ENCODE results near the gene PTPRD. TPM values are rescaled to one million over a fixed set of nuclear protein-coding genes. Genes with fewer than 3 reads are reported as not detected.
A peak's percentile ranks its signal among the peaks of the same experiment; 100 is the strongest.
"Not testable (repeated sequence)": the region's sequence is repeated elsewhere in the genome, so short reads cannot be mapped to it uniquely, and the experiment has no call there.

Gene PTPRD
- total RNA-seq, 1 donor from 2014 or later = 6.1 TPM

DNA sequence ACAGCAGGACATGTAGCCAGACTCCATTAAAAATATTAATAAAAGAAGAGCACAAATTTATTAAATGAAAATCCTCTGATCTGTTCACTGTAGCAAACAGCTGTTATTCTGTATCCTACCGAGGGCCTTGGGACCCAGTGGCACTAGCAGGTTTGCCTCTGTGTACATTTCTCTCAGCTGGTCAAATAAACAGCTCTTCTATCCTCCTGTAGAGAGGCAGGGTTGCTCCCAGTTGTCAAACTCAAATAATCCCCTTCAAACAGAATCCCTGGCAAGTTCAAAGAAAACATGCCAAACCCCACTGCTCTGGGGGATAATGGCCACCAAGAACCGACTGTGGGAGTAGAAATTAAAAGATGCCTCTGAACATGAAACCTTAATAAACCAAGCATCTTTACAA lies 1551.2 kb downstream of the PTPRD start:
- DNase-seq (no peak), ATAC-seq (no peak)
- intact Hi-C loops (cut with micrococcal nuclease) = no loop called here

DNA sequence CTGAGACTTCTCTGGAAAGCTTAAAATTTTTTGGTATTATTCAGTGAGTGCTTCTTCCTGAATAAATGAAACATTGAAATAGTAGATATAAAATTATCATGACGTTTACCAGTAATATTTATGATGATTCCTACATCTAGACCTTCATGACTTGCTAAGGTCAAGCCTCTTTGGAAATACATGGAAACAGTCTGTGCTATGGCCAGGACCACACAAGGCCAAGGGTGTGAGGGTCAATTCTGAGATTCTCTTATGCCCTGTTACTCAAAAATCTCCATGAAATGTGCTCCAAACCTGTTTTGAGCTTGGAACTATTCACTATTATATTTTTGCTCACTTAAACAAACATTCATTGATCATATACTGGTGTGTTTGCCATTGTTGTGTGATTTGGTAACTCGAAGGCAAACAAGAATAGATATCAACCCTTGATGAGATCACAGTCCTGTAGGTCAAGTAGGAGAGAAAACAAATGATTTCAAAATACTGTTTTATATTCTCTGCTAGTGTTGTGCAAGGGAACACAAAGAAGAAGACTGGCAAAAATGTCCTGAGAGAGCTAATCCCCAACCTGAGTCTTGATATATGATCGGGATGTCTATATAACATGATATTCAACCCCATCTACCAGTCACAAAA lies 1558.3 kb downstream of the PTPRD start:
- no peak for ATAC-seq
- DNase-seq = no peak
- intact Hi-C loops (cut with micrococcal nuclease) = no loop called here

DNA sequence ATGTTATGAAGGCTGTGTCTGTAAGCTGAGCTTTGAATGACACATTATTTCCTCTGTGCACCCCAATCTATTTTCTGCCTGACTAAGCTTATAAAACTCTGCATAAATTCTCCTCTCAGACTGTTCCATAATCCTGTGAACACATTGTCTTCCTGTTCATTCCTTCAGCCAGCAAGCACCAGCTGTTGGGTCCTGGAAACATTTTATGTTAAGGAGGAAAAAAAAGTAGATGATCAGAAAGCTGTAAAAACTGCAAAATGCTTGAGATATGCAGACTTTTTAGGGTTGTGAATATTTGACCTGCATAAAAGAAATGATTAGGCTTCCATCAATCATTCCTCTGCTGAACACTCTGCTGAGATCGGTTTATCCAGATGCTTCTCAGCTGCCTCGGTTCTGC lies 1567.2 kb downstream of the PTPRD start:
- no peak for DNase-seq
- ATAC-seq = no peak
- intact Hi-C loops (cut with micrococcal nuclease) = no loop called here

DNA sequence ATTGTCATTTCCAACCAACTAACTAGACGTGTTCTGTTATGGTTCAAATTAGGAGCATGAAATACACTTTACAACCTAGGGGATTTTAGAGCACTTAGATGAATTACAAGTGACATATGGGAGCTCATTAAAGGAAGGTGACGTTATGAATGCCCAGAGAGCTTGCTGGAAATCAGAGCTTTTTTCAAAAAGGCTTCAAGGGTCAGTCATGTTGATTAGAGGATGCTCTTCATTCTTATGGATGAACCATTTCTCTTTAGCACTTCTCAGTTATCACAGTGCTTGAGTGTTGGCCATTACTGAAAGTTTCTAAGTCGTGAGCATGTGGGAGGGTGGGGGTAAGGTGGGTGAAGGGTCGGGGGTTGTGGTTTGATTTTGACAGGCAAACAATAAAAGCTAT lies 1567.7 kb downstream of the PTPRD start:
- ATAC-seq (no peak), DNase-seq (no peak)
- intact Hi-C loops (cut with micrococcal nuclease) = no loop called here

DNA sequence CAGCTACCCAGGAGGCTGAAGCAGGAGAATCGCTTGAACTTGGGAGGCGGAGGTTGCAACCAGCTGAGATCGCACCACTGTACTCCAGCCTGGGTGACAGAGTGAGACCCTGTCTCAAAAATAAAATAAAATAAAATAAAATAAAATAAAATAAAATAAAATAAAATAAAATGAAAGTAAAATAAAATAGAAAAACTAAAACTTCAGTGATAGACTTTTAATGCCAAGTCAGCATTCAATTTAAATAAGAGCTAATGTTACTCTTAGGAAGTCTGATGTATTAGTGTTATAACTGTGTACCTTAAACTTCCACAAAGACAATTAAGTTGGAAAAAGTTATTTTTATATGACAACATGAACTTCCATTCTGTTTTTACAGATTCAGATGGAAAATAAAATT lies 1569.0 kb downstream of the PTPRD start:
- DNase-seq; intact Hi-C loops (cut with micrococcal nuclease); ATAC-seq: not testable (repeated sequence)

DNA sequence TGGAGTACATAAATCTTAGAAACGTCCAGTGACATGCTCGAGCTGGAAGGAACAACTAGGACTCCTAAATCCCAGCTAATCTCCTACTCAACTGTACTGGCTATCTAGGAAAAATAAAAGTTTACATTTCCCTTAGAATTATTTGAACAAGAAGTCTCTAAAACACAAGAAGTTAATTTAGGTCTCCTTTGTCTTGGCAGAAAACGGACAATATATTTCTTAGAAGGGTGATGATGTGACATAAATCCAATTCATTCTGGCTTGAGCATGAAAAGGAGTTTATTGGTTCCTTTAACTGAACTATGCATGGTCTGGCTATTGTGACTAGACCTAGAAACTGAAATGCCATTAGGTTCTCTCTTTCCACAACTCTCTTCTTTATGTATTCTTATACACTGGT lies 1571.0 kb downstream of the PTPRD start:
- ATAC-seq = no peak
- intact Hi-C loops (cut with micrococcal nuclease) = no loop called here
- no peak for DNase-seq

DNA sequence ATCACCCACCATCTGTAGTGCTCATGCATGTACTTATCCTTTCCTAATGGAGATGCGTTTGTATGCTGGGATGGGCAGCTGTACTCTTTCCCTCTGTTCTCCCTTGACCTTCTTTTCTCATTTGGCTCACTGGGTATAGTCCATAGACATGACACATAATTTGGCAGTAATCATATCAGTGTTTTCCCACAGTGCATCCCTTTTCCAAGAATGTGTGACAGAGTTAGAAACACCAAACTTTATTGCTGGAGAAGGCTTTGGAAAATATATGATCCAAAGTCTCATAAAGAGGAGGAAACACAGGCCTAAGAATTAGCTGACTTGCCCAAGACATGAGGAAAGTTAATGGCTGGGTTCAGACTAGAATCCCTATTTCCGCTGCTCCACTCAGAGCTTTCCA lies 1579.8 kb downstream of the PTPRD start:
- ATAC-seq (peak; percentile 71), DNase-seq (no peak)
- intact Hi-C loops (cut with micrococcal nuclease) = no loop called here

DNA sequence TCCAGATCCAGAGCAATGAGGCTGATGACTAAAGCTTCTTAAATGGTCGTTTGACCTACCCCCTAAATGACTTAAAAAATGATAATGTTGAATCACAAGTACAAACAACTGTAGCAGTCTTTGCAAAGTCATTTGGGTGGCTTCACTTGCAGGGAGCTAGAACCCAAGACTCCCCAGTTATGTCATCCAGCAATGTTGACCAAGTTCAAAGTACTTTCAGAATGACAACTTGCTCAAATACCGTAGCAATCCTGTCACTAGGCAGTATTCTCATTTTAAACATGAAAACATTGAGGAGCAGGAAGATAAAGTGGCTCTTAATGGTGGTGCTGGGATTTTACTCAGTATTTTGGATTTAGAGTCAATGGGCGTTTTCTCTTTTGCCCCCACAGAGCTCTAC lies 1596.2 kb downstream of the PTPRD start:
- intact Hi-C loops (cut with micrococcal nuclease) = no loop called here
- no peak for ATAC-seq
- no peak for DNase-seq

DNA sequence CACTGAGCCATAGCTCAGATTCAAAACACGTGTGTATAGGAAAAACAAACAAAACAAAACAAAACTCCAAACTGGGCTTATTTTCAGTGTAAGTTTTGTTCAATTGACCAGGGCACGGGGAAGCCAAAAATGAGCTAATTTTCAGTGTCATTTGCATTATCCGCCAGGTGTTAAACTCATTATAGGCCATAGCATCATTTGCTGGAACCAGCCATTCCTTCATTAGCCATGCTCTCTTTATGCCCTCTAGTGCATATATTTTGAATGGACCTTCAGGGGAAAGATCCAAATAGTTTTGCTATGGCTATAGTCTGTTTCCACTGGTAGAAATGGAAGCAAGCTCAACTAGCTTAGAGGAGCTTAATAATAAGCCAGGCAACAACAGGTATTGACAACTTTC lies 1608.0 kb downstream of the PTPRD start:
- ATAC-seq (no peak), DNase-seq (no peak)
- intact Hi-C loops (cut with micrococcal nuclease) = loop anchor here (10.0 kb wide), 1 partner anchor 110 kb away; no protein-coding TSS in a partner anchor

DNA sequence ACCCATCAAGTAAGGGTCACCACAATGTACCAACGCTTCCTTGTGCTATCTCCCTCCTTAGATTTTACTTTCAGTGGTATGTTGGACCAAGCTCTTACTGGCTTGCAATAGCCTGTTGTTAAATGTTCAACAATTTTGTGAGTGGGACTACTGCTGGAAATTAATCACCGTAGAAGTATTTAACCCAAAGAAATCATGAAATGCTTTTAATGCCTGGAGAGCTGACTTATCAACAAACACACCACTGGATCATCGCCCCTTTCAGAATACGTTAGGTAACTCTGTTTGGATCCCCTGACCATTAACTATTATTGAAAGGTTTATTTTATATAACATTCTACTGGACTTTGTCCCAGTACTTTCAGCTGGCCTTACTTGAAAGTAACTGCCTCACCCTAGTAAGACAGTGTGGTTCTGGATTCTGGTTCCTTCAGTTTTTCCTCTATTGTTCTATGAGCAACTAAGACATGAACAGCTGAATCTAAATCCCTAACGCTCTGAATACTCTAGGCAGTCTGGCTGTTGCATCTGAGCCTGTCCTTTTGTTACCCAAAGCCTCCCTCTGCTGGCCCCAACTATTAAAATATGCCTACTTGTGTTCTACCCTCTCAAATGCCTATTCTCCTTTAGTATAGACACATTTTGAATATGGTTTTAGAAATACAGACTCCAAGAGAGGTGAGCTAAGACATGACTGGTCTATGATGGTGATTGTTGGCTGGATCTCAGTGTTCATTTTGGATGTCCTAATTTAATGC lies 1609.8 kb downstream of the PTPRD start:
- no peak for DNase-seq
- intact Hi-C loops (cut with micrococcal nuclease) = loop anchor here (10.0 kb wide), 1 partner anchor 108 kb away; no protein-coding TSS in a partner anchor
- ATAC-seq = peak; percentile 87

DNA sequence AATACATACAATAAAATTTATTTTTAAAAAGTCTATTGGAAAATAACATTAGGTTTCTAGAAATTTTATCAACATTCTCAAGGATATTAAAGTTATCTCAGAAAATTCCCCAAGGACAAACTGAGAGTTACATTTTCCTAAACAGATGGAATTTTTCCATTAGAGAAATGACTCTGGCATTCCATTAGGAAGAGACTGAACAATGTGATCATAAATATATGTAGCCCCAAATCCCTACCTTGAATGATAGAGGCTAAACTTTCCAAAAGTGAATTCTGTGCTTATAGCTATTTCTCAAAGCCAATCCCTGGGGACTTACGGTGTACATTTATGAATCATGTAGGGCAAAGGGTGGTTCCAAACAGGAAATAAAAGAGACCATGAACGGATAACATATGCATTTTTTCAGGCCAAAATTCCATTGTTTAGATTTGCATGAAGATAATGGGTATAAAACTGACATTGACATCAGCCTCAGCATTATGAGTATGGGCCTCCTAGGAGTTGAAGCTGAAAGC lies 1632.2 kb downstream of the PTPRD start:
- no peak for ATAC-seq
- intact Hi-C loops (cut with micrococcal nuclease) = no loop called here
- no peak for DNase-seq

DNA sequence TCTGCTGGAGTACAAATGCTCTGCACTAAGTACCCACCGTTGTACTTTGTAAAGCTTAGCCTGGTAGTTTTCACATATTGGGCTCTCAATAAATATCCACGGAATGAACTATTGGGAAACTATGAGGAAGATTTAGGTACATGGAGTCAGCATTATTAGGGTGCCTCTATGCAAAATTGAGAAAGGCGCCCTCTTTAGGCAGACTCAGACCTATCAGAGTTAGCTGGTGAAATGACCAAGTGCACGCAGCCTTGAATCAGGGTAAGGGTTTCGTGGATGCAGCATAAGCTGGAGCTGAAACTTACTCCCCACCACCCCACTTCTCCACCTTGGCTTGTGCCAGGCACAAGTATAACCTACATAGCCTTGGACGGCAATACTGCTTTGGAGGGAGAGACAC lies 1634.5 kb downstream of the PTPRD start:
- intact Hi-C loops (cut with micrococcal nuclease) = no loop called here
- DNase-seq = no peak
- no peak for ATAC-seq

DNA sequence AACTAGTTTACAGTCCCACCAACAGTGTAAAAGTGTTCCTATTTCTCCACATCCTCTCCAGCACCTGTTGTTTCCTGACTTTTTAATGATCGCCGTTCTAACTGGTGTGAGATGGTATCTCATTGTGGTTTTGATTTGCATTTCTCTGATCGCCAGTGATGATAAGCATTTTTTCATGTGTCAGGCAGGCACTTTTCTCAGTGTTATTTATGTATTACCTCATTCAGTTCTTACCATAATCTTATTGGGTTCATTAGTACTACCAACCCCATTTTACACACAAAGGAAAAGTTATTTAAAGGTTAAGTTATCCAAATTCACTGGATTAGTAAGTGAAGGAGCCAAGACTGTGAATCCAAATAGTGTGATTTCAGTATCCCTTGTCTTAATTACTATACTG lies 1644.5 kb downstream of the PTPRD start:
- DNase-seq; intact Hi-C loops (cut with micrococcal nuclease); ATAC-seq: not testable (repeated sequence)

DNA sequence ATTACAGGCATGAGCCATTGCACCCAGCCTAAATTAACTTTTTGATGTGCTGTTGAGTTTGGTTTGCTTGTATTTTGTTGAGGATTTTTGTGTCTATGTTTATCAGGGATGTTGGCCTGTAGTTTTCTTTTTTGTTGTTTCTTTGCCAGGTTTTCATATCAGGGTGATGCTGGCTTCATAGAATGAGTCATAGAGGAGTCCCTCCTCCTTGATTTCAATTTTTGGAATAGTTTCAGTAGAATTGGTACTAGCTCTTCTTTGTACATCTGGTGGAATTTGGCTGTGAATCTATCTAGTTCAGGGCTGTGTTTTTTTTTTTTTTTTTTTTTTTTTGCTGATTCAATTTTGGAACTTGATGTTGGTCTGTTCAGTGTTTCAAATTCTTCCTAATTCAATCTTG lies 1648.9 kb downstream of the PTPRD start:
- DNase-seq = no peak
- intact Hi-C loops (cut with micrococcal nuclease) = no loop called here
- peak; percentile 36 for ATAC-seq

DNA sequence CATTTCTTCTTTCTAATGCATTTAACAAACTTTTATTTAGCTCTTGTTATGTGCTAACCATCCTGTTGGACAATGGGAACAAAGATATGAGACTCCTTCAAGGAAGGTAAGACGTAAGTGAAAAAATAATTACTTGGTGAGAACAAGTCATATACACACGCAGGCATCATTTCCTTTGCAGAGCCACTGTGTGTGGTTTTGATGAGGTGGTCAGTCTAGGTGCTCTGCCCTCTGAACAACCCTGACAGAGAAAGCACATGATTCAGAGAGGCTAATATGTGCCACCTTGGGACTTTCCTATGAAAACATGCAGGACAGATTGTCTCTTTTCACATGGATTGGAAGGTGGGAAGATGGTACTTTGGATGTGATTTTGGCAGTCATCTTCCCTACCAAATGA lies 1650.7 kb downstream of the PTPRD start:
- intact Hi-C loops (cut with micrococcal nuclease) = no loop called here
- ATAC-seq (no peak), DNase-seq (no peak)

DNA sequence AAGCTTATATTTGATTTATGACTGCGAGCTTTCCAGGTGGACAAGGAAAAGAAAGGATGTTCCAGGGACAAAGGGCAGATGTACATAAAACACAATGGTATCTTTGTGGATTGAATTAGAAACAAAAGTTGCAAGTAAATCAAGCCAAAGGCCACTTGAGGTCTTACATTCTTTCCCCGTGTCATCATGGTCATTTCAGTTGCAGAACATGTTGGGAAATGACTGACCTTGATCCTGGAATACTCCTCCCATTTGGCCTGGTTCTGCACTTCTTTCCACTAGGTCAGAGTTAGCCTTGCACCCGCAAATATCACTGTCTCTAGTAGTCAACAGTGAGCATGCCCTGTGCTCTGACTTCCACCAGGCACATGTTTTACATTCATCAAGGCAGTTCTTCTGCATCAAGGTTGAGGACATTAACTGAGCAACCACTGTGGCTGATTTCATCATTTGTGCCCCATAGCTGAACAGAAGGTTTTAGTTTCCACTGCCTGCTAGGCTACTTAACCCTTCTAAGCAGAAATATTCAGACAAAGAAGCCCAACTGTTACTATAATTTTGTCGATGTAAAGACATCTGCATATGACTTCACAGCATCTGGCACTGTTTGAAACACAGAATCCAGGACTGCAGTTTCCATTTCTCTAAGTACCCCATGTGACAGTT lies 1651.5 kb downstream of the PTPRD start:
- ATAC-seq (peak; percentile 98), DNase-seq (peak; percentile 27)
- intact Hi-C loops (cut with micrococcal nuclease) = no loop called here

DNA sequence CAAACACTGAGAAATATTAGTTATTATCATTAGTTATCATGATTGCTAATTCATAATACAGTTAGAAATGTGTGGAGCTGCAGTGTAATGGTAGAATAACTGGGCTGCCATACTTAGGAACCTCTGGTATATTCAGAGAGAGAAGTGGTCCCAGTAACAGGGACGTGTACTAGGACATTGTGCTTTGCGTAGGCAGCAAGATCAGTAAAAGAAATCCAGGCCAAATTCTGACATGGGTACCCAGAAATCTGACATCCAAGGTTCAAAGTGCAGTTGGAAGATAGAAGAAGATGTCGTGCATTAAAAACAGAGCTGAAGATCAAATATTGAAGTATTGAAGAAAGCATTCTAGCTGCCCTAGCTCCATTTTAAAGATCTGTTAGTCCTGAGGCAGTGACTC lies 1652.5 kb downstream of the PTPRD start:
- no peak for DNase-seq
- no peak for ATAC-seq
- intact Hi-C loops (cut with micrococcal nuclease) = no loop called here

DNA sequence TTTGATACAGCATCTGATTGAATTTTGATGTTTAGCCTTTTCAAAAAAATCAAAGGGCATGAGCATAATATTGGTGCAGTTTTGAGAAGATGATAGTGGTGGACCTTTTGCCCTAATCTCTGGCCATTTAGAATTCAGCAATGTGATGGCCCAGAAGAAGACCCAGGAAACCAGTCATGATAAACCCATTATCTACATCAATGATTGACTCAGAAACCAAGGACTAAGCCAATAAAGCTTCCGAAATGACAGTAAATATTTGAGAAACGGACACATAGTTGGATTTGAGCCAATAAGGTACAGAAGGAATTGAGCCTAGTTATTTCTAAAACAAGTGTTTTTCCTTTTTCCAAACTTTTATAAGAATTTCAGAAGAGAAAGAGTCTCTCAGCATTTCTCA lies 1654.4 kb downstream of the PTPRD start:
- DNase-seq (no peak), ATAC-seq (no peak)
- intact Hi-C loops (cut with micrococcal nuclease) = no loop called here

DNA sequence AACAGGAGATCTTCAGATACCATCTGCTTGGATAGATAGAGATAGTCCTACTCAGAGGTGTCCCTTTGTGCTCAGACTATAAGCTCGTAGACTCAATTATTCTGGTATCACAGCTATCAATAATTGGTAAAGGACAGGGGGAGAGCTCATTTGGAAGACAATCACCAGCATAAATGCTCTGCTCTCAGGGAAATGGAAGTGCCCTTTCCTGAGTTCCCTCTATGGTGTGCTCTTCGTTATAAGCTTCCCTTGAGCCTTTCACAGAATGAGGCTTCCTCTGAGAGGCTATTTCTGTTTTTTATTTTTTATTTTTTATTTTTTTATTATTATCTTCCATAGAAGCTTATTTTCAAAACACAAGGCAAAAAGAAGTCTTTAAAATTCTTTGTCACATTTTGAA lies 1657.5 kb downstream of the PTPRD start:
- ATAC-seq (no peak), DNase-seq (no peak)
- intact Hi-C loops (cut with micrococcal nuclease) = no loop called here

DNA sequence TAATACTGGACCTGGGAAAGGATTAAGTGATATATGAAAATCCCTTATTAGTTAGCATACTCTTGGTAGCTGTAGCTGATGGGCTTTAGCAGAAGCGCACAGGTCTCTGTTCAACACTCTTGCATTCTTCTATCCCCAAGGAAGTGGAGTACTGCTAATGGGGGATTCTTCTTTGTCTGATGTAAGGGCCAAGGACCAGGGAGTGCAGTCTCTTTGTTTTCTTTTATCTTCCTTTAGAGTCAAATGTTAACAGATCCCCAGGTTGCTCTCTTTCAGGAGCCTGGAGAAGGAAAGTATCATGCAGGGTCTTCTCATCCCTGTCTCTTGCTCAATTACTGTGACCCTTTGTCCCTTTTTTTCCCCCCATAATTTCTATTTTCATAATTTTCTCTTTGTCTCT lies 1666.3 kb downstream of the PTPRD start:
- intact Hi-C loops (cut with micrococcal nuclease) = no loop called here
- ATAC-seq (no peak), DNase-seq (no peak)

Measured in left ventricle myocardium superior (tissue), 1 donor.